ENCODE data around the gene NQO2. TPM values are rescaled to one million over a fixed set of nuclear protein-coding genes. Genes with fewer than 3 reads are reported as not detected.

NQO2 gene
- total and polyA plus RNA-seq, 2 of the 13 experiments (the other 11 are each of a cell fraction or from before 2014, with no cell fraction given): 32.2 to 56.5 TPM

- TF ChIP-seq ZNF646 (CRISPR knock-in tag; IDR thresholded peaks at IDR 0.05): 0 out of 2 replicates have a peak, but pooled peaks have one; percentile 44
- peak; percentile 66; the same call in 1 of the 2 replicates for TF ChIP-seq ZNF746 (CRISPR knock-in tag; IDR thresholded peaks at IDR 0.05)
- TF ChIP-seq MYNN (CRISPR knock-in tag; IDR thresholded peaks at IDR 0.05; ENCODE audit: low read depth): peak; percentile 77; the same call in 1 of the 2 replicates
- TF ChIP-seq TEAD3 (CRISPR knock-in tag; optimal IDR thresholded peaks at IDR 0.05; ENCODE audit: borderline replicate concordance): peak; percentile 37
- TF ChIP-seq ZNF552 (CRISPR knock-in tag; IDR thresholded peaks at IDR 0.05; ENCODE audit: borderline replicate concordance): peak; percentile 88; the same call in 1 of the 2 replicates
- TF ChIP-seq RERE (CRISPR knock-in tag; IDR thresholded peaks at IDR 0.05; ENCODE audit: low read depth): no peak
- peak; percentile 17; the same call in 1 of the 2 replicates for TF ChIP-seq ZBTB49 (CRISPR knock-in tag; IDR thresholded peaks at IDR 0.05; ENCODE audit: borderline replicate concordance)
- 0 out of 2 replicates have a peak, but pooled peaks have one; percentile 59 for TF ChIP-seq ZSCAN20 (CRISPR knock-in tag; IDR thresholded peaks at IDR 0.05; ENCODE audit: borderline replicate concordance)
- peak; percentile 22; the same call in 1 of the 2 replicates for TF ChIP-seq MAX (IDR thresholded peaks at IDR 0.05)
- TF ChIP-seq ZMYM2 (CRISPR knock-in tag; IDR thresholded peaks at IDR 0.05): peak; percentile 51; the same call in 1 of the 2 replicates
- TF ChIP-seq ZBTB7B (CRISPR knock-in tag; IDR thresholded peaks at IDR 0.05): peak; percentile 61; the same call in 1 of the 2 replicates
- peak; percentile 62 for TF ChIP-seq SMYD3 (CRISPR knock-in tag; IDR thresholded peaks at IDR 0.05)
These were observed 64.3 kb downstream of the NQO2 start (continued) for GRCh38 chr6:3063733-3064700.
